GM10847 (cell line): Measurements from ENCODE around the gene ORM1.

Experiments used
- POLR2A ChIP-seq: IDR thresholded peaks from 2 replicates; pipeline ENCODE4 v1.6.1; 2011; ENCODE audit not compliant: insufficient read length; ENCODE audit errors: extremely low read depth

The ORM1 gene

GRCh38 chr9:114334490-114334889, 11.6 kb downstream of the ORM1 start:
- TF ChIP-seq POLR2A, result no peak

- TF ChIP-seq POLR2A, result no peak
Observed at GRCh38 chr9:114335745-114336144, 12.8 kb downstream of the ORM1 start.

- no peak for TF ChIP-seq POLR2A
Observed at GRCh38 chr9:114336157-114336556, 13.3 kb downstream of the ORM1 start.

GRCh38 chr9:114336699-114337395, 13.9 kb downstream of the ORM1 start:
- TF ChIP-seq POLR2A, result no peak

- TF ChIP-seq POLR2A, result no peak
Observed at GRCh38 chr9:114338187-114338586, 15.3 kb downstream of the ORM1 start.

- TF ChIP-seq POLR2A, result no peak
Observed at GRCh38 chr9:114339130-114339908, 16.4 kb downstream of the ORM1 start.

GRCh38 chr9:114341152-114341830, 18.4 kb downstream of the ORM1 start:
- no peak for TF ChIP-seq POLR2A

GRCh38 chr9:114341991-114342390, 19.1 kb downstream of the ORM1 start:
- TF ChIP-seq POLR2A, result no peak

- no peak for TF ChIP-seq POLR2A
Observed at GRCh38 chr9:114342755-114343440, 20.0 kb downstream of the ORM1 start.

GRCh38 chr9:114343471-114344187, 20.7 kb downstream of the ORM1 start:
- TF ChIP-seq POLR2A, result no peak

GRCh38 chr9:114344188-114344566, 21.3 kb downstream of the ORM1 start:
- no peak for TF ChIP-seq POLR2A

GRCh38 chr9:114344692-114345091, 21.8 kb downstream of the ORM1 start:
- TF ChIP-seq POLR2A, result no peak

GRCh38 chr9:114345493-114346065, 22.7 kb downstream of the ORM1 start:
- TF ChIP-seq POLR2A, result no peak

- TF ChIP-seq POLR2A, result no peak
Observed at GRCh38 chr9:114346146-114346545, 23.2 kb downstream of the ORM1 start.

GRCh38 chr9:114347675-114348074, 24.8 kb downstream of the ORM1 start:
- no peak for TF ChIP-seq POLR2A

GRCh38 chr9:114348261-114348905, 25.5 kb downstream of the ORM1 start:
- TF ChIP-seq POLR2A, result no peak
